ENCODE data around the gene NCKAP5L.

GRCh38 chr12:49877066-49877465 is 48.9 kb upstream of the NCKAP5L start:
- TF ChIP-seq, protein P1, sequence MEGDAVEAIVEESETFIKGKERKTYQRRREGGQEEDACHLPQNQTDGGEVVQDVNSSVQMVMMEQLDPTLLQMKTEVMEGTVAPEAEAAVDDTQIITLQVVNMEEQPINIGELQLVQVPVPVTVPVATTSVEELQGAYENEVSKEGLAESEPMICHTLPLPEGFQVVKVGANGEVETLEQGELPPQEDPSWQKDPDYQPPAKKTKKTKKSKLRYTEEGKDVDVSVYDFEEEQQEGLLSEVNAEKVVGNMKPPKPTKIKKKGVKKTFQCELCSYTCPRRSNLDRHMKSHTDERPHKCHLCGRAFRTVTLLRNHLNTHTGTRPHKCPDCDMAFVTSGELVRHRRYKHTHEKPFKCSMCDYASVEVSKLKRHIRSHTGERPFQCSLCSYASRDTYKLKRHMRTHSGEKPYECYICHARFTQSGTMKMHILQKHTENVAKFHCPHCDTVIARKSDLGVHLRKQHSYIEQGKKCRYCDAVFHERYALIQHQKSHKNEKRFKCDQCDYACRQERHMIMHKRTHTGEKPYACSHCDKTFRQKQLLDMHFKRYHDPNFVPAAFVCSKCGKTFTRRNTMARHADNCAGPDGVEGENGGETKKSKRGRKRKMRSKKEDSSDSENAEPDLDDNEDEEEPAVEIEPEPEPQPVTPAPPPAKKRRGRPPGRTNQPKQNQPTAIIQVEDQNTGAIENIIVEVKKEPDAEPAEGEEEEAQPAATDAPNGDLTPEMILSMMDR (IDR thresholded peaks at IDR 0.05; ENCODE audit: low read depth, low read length): no peak
- TF ChIP-seq MAX (IDR thresholded peaks at IDR 0.05; ENCODE audit: low read depth, low read length): no peak
- no peak for TF ChIP-seq POLR2A (IDR thresholded peaks at IDR 0.05; ENCODE audit: extremely low read depth, insufficient read length)
- no peak for TF ChIP-seq MYC (IDR thresholded peaks at IDR 0.05; ENCODE audit: low read depth, low read length)

Data from NB4 (cell line).